GM12878 (cell line): ENCODE data around the gene TACC2. TPM values are rescaled to one million over a fixed set of nuclear protein-coding genes. Genes with fewer than 3 reads are reported as not detected.

Experiments
- ATAC-seq: fragments of 200-7000 bp; cut with Tn5 transposase; 3 replicates; pipeline ENCODE4 v1.9.1; 2020; ENCODE audit warnings: mild to moderate bottlenecking, moderate library complexity
- BruUV-seq: library from RNA; stranded (reverse); fragments of 400-500 nt; replicated peaks from 2 replicates; lab custom pipeline; 2021; lab: Mats Ljungman, UMichigan
- CTCF ChIA-PET: fragments of 300-600 bp; sonication (Branson Sonifier 250); formaldehyde crosslinking; extraction: SDS; loops from one replicate; lab custom pipeline; 2021; ENCODE audit warnings: inconsistent platforms; lab: Yijun Ruan, JAX
- POLR2A ChIA-PET: fragments of 350-600 bp; formaldehyde crosslinking; extraction: SDS; loops from one replicate; lab custom pipeline; 2021; ENCODE audit warnings: inconsistent platforms; lab: Charles Lee
- RAD21 ChIA-PET: fragments of 300-600 bp; sonication (Branson Sonifier 250); formaldehyde crosslinking; loops from one replicate; lab custom pipeline; 2023; ENCODE audit warnings: antibody characterized with exemption; ENCODE audit not compliant: unreplicated experiment; lab: Charles Lee
- SMC1A ChIA-PET: fragments of 300-600 bp; sonication (Branson Sonifier 250); formaldehyde crosslinking; loops from one replicate; lab custom pipeline; 2023; ENCODE audit not compliant: unreplicated experiment, uncharacterized antibody; lab: Charles Lee
- DNase-seq: peaks from one replicate; pipeline ENCODE4 v3.0.0-alpha.2; 2011; ENCODE audit warnings: low read depth, low spot score
- FAIRE-seq: peaks from 3 replicates; lab custom pipeline; 2011; peaks lifted over from hg19 to GRCh38; lab: Jason Lieb, UNC
- H2AFZ ChIP-seq: 2 replicates; pipeline ENCODE4 v1.6.0; 2011; ENCODE audit warnings: low read depth, low read length, control low read depth; ENCODE audit not compliant: control insufficient read depth
- H3K27ac ChIP-seq: 2 replicates; pipeline ENCODE4 v1.5.1; 2011; ENCODE audit warnings: control low read depth; ENCODE audit not compliant: control insufficient read depth, insufficient read depth
- H3K27me3 ChIP-seq, 2 experiments: replicated peaks in 1 of 2; 2 replicates each; pipeline versions ENCODE4 v1.6.0 to v1.6.1; 2011; ENCODE audit warnings: low read length in 1 of 2; ENCODE audit not compliant: control insufficient read depth in 2 of 2, insufficient read depth in 2 of 2
- H3K36me3 ChIP-seq, 2 experiments: 2 replicates each; pipeline ENCODE4 v1.5.1; 2011; ENCODE audit warnings: low read length in 1 of 2; ENCODE audit not compliant: control insufficient read depth in 2 of 2, insufficient read depth in 2 of 2
- H3K4me1 ChIP-seq: 2 replicates; pipeline ENCODE4 v1.6.1; 2011; ENCODE audit warnings: mild to moderate bottlenecking, low read length, moderate library complexity, mixed read lengths; ENCODE audit not compliant: control insufficient read depth, insufficient read depth
- H3K4me2 ChIP-seq: 2 replicates; pipeline ENCODE4 v1.6.0; 2011; ENCODE audit warnings: control low read depth; ENCODE audit not compliant: control insufficient read depth, insufficient read depth
- H3K4me3 ChIP-seq: fragments of 200-600 bp; sonication (generic); 2 replicates; pipeline ENCODE4 v1.5.1; 2016
- H3K79me2 ChIP-seq: 2 replicates; pipeline ENCODE4 v1.6.0; 2011; ENCODE audit warnings: low read length; ENCODE audit not compliant: control insufficient read depth, insufficient read depth
- H3K9ac ChIP-seq: 2 replicates; pipeline ENCODE4 v1.8.0; 2011; ENCODE audit warnings: low read length, control low read depth, mixed read lengths; ENCODE audit not compliant: control insufficient read depth, insufficient read depth
- H3K9me3 ChIP-seq: replicated peaks from 3 replicates; pipeline ENCODE4 v1.5.1; 2011; ENCODE audit warnings: mild to moderate bottlenecking, low read length; ENCODE audit not compliant: control insufficient read depth, insufficient read depth
- H4K20me1 ChIP-seq: 2 replicates; pipeline ENCODE4 v1.6.0; 2011; ENCODE audit not compliant: control insufficient read depth, insufficient read depth
- HDGF ChIP-seq: fragments of 450-650 bp; IDR thresholded peaks from 2 replicates; pipeline ENCODE4 v1.6.1; 2016; ENCODE audit warnings: antibody characterized with exemption
- KLF5 ChIP-seq: fragments of 450-650 bp; IDR thresholded peaks from 2 replicates; pipeline ENCODE4 v1.6.1; 2014; ENCODE audit warnings: mild to moderate bottlenecking; ENCODE audit not compliant: partially characterized antibody
- MEF2B ChIP-seq: fragments of 450-650 bp; IDR thresholded peaks from 2 replicates; pipeline ENCODE4 v1.6.1; 2018; ENCODE audit warnings: mild to moderate bottlenecking, moderate library complexity; ENCODE audit not compliant: partially characterized antibody, poor library complexity, severe bottlenecking
- NKRF ChIP-seq: fragments of 450-650 bp; conservative IDR thresholded peaks from 2 replicates; pipeline ENCODE4 v1.6.1; 2017; ENCODE audit warnings: mild to moderate bottlenecking, moderate library complexity
- RUNX3 ChIP-seq: IDR thresholded peaks from 2 replicates; pipeline ENCODE4 v1.6.1; 2012; ENCODE audit warnings: low read length, inconsistent platforms
- ZNF24 ChIP-seq: fragments of 450-650 bp; IDR thresholded peaks from 2 replicates; pipeline ENCODE4 v1.6.1; 2017; ENCODE audit warnings: antibody characterized with exemption, mild to moderate bottlenecking
- ZNF384 ChIP-seq: IDR thresholded peaks from 2 replicates; pipeline ENCODE4 v1.6.1; 2012; ENCODE audit warnings: low read depth, mild to moderate bottlenecking, low read length, improper control_type of control experiment, borderline replicate concordance
- ZZZ3 ChIP-seq: IDR thresholded peaks from 2 replicates; pipeline ENCODE4 v1.6.1; 2011; ENCODE audit warnings: low read depth; ENCODE audit not compliant: control insufficient read depth, insufficient read length
- WGBS: methylation state at CpG from one replicate; pipeline ENCODE4 v1.1.6; 2016; ENCODE audit warnings: low lambda C conversion rate; ENCODE audit not compliant: insufficient replicate concordance, insufficient coverage; ENCODE audit errors: missing lambda C conversion rate; 5-methylcytosine and 5-hydroxymethylcytosine counted together
- in situ Hi-C: fragments of 300-500 bp; cut with MboI; formaldehyde crosslinking; loops from 9 replicates; pipeline ENCODE4 v1.14.3; 2018; ENCODE audit warnings: mixed read lengths
- intact Hi-C: fragments of 100-400 bp; cut with micrococcal nuclease; formaldehyde crosslinking; loops from one replicate; pipeline ENCODE4 v1.14.2; 2022; ENCODE audit not compliant: unreplicated experiment
- polyA plus RNA-seq, 11 experiments: library from polyadenylated mRNA; depleted of rRNA in 4 of 11; unstranded in 6 of 11; stranded (reverse) in 5 of 11; fragments of >200 nt; fragmentation: Nextera tagmentation in 4 of 11; fragmentation: Illumina TruSeq in 1 of 11; extraction: Ambion mirVana in 4 of 11; extraction: Trizol in 1 of 11; gene quantifications; 1 replicate in 1 of 11; 2 replicates in 10 of 11; pipeline versions ENCODE4 v1.2.1 to v1.2.3, GENCODE V29; 2011 to 2016; ENCODE audit warnings: inconsistent platforms in 2 of 11, missing spikeins in 2 of 11, low read depth in 1 of 11
- total RNA-seq, 4 experiments: library from RNA; depleted of rRNA in 3 of 4; stranded (reverse); fragments of >200 nt in 3 of 4; fragmentation: Illumina TruSeq in 1 of 4; extraction: Trizol in 1 of 4; gene quantifications; 2 replicates each; pipeline versions ENCODE4 v1.2.1 to v1.2.3, GENCODE V29; 2013 to 2021
- TF ChIP-seq, protein P1 (sequence below): IDR thresholded peaks from 2 replicates; pipeline ENCODE4 v1.6.1; 2012; ENCODE audit warnings: mild to moderate bottlenecking, low read depth, low read length
- TF ChIP-seq, protein P2 (sequence below): fragments of 450-650 bp; IDR thresholded peaks from 2 replicates; pipeline ENCODE4 v1.6.1; 2017; ENCODE audit warnings: mild to moderate bottlenecking, moderate library complexity

The TACC2 gene
- total and polyA plus RNA-seq, 10 of the 15 experiments (the other 5 are each of a cell fraction or from before 2014, with no cell fraction given), result 0.07 to 0.64 (median 0.13) TPM; not detected in 5

DNA sequence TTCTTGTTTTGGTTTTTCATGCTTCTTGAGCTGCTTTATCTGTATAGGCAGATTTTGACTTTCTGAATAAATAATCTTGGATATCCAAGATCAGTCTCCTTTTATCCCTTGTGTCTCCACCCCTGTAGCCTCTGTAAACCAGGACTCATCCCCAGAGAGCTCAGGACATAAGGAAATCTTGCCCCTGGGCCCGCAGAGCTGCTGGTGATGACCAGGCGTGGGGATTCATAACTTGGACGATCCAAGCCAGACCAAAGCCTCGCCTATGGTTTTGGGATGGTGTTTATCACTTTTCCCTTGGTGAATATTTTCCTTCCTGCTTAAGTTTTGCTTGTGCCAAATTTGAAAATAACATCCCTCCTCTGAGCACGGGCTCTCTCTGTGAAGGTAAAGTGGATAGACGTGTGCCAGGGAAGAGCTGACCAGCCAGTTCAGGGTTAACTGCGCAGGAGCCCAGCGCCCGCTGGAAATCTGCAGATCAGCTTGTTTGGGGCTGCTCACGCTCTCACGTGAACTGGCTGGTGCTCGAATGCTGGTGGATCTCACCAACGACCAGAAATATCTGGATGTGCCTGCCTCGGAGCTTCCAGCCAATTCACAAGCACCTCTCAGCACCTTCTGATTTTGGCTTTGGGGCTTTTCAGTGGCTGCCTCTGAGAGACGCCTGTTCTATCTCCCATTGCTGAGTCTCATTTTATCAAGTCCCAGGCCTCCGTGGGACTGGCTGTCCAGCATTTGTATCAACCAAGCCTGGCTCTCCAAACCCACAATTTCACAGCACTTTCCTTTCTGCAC lies 150.1 kb downstream of the TACC2 start:
- SMC1A ChIA-PET, result no interaction called here
- Histone ChIP-seq H3K4me3 (no peak overlapping the region), H4K20me1 (no peaks in the 10 kb centered on the region), H3K4me2 (no peak overlapping the region), H3K4me1 (no peaks in the 10 kb centered on the region), H2AFZ (no peak overlapping the region), H3K27me3 (0 out of 4 replicates have a peak, but pooled peaks cover 0 to 2% of the 10 kb centered on the region in 2 experiments), H3K27ac (no peak overlapping the region), H3K79me2 (no peaks in the 10 kb centered on the region), H3K36me3 (no peaks in the 10 kb centered on the region; a peak in 1 of 4 replicates), H3K9ac (no peak overlapping the region), H3K9me3 (no peaks in the 10 kb centered on the region)
- no peak for ATAC-seq
- whole genome bisulfite sequencing, result 18% methylated on average over 16 of the region's 16 CpGs
- intact Hi-C loops, result no loop called here
- DNase-seq, result no peak
- FAIRE-seq, result no peak
- RAD21 ChIA-PET, result no interaction called here
- POLR2A ChIA-PET, result no interaction called here
- CTCF ChIA-PET, result no interaction called here
- BruUV-seq, result no TSS peak
- in situ Hi-C loops, result no loop called here
- no peak for TF ChIP-seq ZZZ3
- TF ChIP-seq ZNF24, result no peak
- TF ChIP-seq HDGF, result no peak
- TF ChIP-seq ZNF384, result no peak
- TF ChIP-seq, protein P1, sequence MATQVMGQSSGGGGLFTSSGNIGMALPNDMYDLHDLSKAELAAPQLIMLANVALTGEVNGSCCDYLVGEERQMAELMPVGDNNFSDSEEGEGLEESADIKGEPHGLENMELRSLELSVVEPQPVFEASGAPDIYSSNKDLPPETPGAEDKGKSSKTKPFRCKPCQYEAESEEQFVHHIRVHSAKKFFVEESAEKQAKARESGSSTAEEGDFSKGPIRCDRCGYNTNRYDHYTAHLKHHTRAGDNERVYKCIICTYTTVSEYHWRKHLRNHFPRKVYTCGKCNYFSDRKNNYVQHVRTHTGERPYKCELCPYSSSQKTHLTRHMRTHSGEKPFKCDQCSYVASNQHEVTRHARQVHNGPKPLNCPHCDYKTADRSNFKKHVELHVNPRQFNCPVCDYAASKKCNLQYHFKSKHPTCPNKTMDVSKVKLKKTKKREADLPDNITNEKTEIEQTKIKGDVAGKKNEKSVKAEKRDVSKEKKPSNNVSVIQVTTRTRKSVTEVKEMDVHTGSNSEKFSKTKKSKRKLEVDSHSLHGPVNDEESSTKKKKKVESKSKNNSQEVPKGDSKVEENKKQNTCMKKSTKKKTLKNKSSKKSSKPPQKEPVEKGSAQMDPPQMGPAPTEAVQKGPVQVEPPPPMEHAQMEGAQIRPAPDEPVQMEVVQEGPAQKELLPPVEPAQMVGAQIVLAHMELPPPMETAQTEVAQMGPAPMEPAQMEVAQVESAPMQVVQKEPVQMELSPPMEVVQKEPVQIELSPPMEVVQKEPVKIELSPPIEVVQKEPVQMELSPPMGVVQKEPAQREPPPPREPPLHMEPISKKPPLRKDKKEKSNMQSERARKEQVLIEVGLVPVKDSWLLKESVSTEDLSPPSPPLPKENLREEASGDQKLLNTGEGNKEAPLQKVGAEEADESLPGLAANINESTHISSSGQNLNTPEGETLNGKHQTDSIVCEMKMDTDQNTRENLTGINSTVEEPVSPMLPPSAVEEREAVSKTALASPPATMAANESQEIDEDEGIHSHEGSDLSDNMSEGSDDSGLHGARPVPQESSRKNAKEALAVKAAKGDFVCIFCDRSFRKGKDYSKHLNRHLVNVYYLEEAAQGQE, result no peak
- TF ChIP-seq MEF2B, result no peak
- TF ChIP-seq NKRF, result no peak
- TF ChIP-seq, protein P2, sequence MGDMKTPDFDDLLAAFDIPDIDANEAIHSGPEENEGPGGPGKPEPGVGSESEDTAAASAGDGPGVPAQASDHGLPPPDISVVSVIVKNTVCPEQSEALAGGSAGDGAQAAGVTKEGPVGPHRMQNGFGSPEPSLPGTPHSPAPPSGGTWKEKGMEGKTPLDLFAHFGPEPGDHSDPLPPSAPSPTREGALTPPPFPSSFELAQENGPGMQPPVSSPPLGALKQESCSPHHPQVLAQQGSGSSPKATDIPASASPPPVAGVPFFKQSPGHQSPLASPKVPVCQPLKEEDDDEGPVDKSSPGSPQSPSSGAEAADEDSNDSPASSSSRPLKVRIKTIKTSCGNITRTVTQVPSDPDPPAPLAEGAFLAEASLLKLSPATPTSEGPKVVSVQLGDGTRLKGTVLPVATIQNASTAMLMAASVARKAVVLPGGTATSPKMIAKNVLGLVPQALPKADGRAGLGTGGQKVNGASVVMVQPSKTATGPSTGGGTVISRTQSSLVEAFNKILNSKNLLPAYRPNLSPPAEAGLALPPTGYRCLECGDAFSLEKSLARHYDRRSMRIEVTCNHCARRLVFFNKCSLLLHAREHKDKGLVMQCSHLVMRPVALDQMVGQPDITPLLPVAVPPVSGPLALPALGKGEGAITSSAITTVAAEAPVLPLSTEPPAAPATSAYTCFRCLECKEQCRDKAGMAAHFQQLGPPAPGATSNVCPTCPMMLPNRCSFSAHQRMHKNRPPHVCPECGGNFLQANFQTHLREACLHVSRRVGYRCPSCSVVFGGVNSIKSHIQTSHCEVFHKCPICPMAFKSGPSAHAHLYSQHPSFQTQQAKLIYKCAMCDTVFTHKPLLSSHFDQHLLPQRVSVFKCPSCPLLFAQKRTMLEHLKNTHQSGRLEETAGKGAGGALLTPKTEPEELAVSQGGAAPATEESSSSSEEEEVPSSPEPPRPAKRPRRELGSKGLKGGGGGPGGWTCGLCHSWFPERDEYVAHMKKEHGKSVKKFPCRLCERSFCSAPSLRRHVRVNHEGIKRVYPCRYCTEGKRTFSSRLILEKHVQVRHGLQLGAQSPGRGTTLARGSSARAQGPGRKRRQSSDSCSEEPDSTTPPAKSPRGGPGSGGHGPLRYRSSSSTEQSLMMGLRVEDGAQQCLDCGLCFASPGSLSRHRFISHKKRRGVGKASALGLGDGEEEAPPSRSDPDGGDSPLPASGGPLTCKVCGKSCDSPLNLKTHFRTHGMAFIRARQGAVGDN, result no peak
- no peak for TF ChIP-seq KLF5
- no peak for TF ChIP-seq RUNX3
